Raji (cell line): ENCODE results near the gene ZNF280C.
A peak's percentile ranks its signal among the peaks of the same experiment; 100 is the strongest.

Experiments used
- POLR2A ChIP-seq: IDR thresholded peaks from 2 replicates; pipeline ENCODE4 v1.6.1; 2011; ENCODE audit warnings: low read depth, low read length, control low read depth; ENCODE audit not compliant: insufficient read depth

ZNF280C gene

DNA sequence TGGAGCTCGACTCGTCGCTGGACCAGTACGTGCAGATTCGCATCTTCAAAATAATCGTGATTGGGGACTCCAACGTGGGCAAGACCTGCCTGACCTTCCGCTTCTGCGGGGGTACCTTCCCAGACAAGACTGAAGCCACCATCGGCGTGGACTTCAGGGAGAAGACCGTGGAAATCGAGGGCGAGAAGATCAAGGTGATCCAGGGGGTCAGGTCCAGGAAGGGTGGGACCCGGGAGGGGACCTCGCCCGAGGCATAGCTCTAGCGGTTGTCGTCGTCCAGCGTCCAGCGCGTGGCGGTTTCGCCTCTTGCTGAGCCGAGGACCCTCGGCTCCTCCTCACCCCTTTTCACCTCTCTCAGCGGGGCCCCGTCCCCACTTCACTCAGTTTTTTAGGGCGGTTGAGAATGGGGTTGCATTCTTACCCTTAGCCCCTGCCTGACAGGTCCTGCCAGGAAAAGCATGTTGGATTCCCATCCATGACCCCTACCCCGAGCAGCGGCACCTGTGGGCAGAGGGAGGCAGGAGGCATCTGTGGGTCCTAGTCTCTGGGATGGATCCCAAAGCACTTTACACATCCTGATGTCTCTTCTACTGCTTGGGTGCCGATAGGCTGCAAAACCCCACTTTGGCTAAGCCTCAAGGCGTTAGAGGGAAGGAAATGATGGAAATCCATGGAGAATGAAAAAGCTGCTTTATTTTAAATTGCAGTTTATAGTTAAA is 96.4 kb downstream of the ZNF280C start:
- no peak for TF ChIP-seq POLR2A

DNA sequence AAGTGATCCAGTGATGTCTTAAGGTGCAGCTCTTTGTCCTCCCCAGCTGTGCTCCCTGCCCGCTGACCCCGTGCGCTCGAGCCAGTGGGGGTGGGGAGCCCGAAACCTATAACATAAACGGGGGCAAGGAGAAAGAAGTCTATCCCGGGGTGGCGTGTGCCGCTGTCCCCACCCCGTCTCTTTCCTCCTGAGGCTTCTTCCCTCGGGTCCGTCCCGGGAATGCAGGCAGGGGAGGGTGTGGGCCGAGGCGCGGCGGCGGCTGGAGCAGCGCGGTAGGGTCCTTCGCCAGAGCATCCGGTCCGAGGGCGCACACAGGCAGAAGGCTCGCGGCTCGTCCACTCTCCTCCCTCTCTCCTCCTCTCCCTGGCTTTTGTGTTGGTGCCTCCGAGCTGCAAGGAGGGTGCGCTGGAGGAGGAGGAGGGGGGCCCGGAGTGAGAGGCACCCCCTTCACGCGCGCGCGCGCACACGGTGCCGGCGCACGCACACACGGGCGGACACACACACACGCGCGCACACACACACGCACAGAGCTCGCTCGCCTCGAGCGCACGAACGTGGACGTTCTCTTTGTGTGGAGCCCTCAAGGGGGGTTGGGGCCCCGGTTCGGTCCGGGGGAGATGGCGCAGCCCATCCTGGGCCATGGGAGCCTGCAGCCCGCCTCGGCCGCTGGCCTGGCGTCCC is 97.1 kb downstream of the ZNF280C start, which contains the start of gene RAB33A:
RAB33A (plus strand) TSS at position 517 of the 681 bp plus-strand sequence; CDS start at position 618, 101 bp downstream.
- TF ChIP-seq POLR2A: no peak; the same call in 1 of the 2 replicates

DNA sequence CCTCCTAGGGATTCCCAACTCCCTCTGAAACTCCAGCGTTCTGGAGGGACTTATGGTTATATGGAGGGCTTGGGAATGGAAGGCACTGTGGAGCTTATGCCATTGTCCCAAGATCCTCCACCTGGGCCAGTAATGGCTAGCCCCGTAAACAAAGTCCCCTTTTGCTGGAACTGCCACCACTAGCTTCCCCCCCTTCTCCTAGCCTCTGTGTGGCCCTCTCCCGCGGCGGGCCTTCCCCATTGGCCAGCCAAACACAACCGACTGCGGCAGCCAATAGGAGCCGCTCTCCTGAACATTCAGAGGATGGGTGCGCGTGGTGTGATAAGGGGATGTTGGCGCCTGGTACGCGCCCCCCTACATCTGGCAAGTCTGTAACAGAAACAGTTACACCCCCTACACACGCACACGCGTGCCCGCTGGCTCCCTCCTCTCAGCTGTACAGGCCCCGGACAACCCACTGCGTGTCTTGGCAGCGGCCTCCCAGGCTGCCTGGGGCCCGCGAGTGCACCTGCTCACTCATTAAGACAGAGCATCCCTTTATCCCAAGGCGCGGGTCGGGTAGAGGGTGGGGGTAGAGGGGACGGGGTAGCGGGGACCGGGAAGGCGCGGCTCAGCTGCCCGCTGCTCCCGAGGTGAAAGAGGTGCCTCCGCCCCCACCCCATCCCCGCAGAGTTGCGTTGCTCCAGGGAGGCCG is 97.8 kb downstream of the ZNF280C start:
- TF ChIP-seq POLR2A: peak; percentile 92

DNA sequence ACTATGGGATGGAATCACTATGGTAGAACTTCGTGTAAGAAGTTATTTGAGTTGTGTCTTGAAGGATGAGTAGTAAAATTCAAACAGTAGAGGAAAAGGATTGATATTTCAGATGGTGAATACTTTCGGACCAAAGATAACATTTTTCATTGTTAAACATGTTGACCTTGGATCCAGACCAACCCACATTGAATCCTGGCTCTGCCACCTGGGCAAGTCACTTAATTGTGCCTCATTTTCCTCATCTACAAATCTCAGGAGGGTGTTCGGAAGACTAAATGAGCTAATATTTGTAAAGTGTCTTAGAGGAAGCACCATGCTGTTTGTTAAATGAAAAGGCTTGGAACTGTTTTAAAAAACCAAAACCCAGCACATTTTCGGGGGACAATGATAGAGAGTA is 101.7 kb downstream of the ZNF280C start:
- TF ChIP-seq POLR2A: no peak

DNA sequence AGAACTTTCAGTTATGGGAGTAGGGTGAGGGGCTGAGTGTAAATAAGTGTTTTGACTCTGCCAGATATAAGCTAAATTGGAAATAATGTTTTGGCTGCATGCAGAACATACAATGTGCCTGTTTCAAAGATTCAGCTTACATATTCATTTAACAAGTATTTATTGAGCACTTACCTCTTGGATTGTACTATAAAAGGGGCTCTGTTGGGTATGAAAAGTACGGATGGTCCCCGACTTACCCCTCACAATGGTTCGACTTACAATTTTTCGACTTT is 102.3 kb downstream of the ZNF280C start:
- no peak for TF ChIP-seq POLR2A

DNA sequence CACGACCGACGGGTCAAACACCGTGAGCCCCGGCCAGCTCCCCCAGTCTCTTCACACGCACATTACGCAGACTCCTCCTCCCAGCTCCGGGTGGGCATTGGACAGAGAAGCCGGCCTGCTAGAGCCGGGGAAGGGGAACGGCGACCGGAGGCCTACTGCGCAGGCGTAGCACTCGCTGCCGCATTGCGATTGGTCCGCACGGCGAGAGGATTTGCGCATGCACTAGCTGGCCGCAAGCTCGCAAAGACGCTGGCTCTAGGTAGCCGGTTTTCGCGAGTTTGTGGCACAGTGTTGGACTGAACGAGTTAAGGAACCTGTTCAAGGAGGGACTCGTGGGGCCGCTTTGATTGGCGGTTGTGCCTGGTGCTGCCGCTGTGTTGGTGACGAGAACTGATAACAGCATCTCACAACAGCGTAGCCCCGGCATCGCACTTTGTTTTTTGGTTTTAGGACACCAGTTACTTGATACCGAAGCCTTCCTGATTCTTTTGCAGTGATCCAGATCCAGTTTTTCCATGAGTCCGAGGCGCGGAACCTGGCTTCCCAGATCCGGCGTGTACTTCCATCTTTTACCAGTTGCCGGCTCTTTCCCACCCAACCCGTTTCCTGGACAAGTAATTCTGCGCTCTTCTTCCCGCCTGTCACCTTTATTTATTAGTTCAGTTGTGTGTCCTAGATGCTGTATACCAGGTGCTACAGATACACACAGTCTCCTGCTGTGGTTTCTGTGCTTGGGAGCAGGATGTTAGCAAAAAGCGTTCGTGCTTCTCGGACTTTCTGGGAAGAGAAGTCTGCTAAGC is 102.8 kb downstream of the ZNF280C start, which contains the start of gene AIFM1:
AIFM1 (minus strand) TSS at position 139 of the 800 bp plus-strand sequence. CDS start 185 bp downstream, outside the sequence.
- peak; percentile 88 for TF ChIP-seq POLR2A

DNA sequence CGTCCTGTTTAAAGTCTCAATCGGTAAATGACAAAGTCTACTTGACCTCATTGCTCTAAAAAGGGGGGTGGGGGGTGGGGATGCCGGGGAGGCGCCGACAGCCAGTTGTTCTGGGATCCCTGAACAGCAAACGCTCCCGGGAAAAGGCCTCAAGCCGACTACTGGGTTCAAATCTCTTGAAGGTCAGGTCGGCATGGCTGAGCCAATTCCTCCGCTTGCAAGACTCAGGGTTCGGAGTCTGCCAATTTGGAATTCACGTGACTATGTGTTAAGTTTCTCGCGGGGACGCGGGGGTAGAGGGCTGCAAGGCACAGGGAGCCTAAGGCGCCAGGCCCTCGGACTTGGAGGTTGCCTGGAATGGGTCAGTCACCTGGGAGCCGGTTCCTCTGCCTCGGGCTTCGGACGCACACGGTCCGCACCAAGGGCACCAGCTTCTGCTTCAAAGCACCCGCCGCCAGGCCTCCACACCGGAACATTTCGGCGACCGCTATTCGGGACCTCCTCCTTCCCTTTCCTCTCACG is 103.5 kb downstream of the ZNF280C start:
- no peak for TF ChIP-seq POLR2A

DNA sequence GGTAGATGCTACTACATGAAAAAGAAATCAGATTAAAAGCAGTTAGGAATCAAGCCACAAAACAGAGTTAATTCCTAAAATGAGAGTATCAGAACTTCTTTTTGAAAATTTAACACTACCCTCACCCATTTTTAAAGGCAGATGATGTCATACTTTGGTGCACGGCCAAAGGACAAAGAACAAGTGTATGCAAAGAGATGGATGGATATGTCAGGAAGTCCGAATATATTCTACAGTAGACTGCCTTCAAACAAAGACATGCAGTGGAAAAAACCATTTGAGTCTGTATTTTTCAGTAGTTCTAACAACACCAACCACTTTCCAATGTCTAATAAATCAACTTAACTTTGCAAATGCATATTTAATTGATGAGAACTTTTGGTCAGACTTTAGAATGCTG is 105.3 kb downstream of the ZNF280C start:
- TF ChIP-seq POLR2A: no peak

DNA sequence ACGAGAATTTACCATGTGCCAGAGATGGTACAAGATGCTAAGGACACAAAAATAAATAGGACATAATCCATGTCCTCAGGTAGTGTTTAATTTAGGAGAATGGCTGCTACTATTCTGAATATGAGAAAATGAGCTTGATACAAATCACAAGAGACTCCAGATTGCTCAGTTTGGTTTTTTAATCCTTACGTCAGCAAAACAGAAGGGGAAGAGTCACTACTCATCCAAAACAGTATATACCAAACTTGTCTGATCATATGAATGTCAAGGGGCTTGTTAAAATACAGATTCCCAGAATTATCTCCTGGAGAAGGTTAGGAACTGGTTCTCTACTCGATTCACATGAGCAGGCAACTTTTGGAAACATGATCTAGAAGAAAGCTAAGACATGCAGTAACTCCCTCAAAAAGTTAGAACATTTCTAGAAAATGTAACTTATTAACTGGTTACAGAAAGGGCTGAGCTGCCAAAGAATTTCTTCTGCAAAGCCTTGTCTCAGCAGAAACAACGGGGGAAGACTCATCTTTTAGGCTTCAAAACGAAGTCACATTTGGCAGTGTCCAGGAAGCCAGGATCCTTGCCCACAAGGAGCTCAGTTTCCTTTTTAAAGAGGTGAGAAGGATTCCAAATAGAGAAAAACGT is 106.5 kb downstream of the ZNF280C start:
- TF ChIP-seq POLR2A: no peak

DNA sequence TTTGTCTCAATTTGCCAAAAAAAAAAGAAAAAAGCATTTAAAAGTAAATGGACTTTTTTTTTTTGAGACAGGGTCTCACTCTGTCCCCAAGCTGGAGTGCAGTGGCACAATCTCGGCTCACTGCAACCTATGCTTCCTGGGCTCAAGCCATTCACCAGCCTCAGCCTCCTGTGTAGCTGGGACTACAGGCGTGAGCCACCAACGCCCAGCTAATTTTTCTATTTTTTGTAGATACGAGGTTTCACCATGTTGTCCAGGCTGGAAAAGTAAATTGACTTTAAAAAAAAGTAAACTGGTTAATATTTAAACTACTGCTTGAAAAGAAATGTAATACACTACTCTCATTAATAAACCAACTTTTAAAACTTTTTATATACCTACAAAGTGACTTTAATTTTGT is 108.9 kb downstream of the ZNF280C start:
- no peak for TF ChIP-seq POLR2A

DNA sequence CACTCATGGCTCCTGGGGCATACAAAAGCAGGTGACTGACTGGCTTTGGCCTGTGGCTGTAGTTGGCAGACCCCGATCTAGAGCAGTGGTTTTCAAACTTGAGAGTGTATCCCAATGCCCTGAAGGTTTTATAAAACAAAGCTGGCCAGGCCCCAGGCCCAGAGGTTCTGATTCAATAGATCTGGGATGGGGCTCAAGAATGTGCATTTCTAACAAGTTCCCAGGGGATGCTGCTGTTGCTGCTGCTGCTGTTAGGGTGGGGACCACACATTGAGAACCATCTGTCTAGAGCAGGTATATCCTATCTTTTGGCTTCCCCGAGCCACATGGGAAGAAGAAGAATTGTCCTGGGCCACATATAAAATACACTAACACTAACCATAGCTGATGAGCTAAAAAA is 110.4 kb downstream of the ZNF280C start:
- no peak for TF ChIP-seq POLR2A

DNA sequence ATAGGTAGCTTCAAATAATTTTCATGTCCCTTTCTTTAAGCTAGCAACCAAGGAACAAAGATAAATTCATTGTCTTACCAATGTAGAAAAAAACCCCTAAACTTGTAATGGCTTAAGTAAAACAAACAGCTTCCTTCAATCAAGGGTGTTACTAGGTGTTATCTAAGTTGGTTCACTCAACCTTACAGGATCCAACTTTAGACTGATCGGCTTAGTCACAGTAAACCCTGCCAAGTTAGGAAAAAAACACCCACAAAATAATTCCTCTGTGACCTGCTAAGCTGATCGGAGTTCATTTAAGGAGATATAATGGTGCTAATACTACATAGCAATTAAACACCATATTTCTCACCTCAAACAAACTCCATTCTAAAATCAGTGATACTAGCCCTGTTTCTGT is 113.1 kb downstream of the ZNF280C start:
- TF ChIP-seq POLR2A: no peak
